Kidney (tissue), 14 donors: ENCODE results near the gene KANK4. TPM values are rescaled to one million over a fixed set of nuclear protein-coding genes. Genes with fewer than 3 reads are reported as not detected.

Experiments
- DNase-seq, 5 donors: peaks; one replicate each; pipeline ENCODE4 v3.0.0-alpha.2; 2013 to 2020
- FAIRE-seq: peaks from 2 replicates; lab custom pipeline; 2012; peaks lifted over from hg19 to GRCh38; lab: Jason Lieb, UNC
- H3K27ac ChIP-seq, 2 donors: one replicate each; pipeline ENCODE4 v1.7.0; 2013; ENCODE audit warnings: low read depth in 2 of 2, low read length in 2 of 2, inconsistent platforms in 1 of 2
- H3K27me3 ChIP-seq: one replicate; pipeline ENCODE4 v1.7.1; 2013; ENCODE audit warnings: low read length, inconsistent platforms; ENCODE audit not compliant: control insufficient read depth, insufficient read depth
- H3K36me3 ChIP-seq, 3 donors: one replicate each; pipeline versions ENCODE4 v1.7.0 to v1.7.1; 2013; ENCODE audit warnings: low read length in 3 of 3, control low read depth in 1 of 3, inconsistent platforms in 1 of 3; ENCODE audit not compliant: insufficient read depth in 3 of 3, control insufficient read depth in 2 of 3
- H3K4me1 ChIP-seq, 3 donors: one replicate each; pipeline versions ENCODE4 v1.7.0 to v1.7.1; 2013; ENCODE audit warnings: low read length in 3 of 3, inconsistent platforms in 1 of 3, low read depth in 1 of 3; ENCODE audit not compliant: control insufficient read depth in 2 of 3, insufficient read depth in 2 of 3
- H3K4me3 ChIP-seq, 3 donors: one replicate each; pipeline versions ENCODE4 v1.7.0 to v1.8.1; 2013; ENCODE audit warnings: low read length in 3 of 3, control low read depth in 1 of 3, inconsistent platforms in 1 of 3
- H3K9ac ChIP-seq, 3 donors: one replicate each; pipeline versions ENCODE4 v1.7.0 to v1.7.1; 2013; ENCODE audit warnings: low read length in 3 of 3, control low read depth in 1 of 3, inconsistent platforms in 1 of 3
- H3K9me3 ChIP-seq, 3 donors: one replicate each; pipeline versions ENCODE4 v1.7.0 to v1.7.1; 2013; ENCODE audit warnings: low read length in 3 of 3, control low read depth in 1 of 3, inconsistent platforms in 1 of 3; ENCODE audit not compliant: control insufficient read depth in 2 of 3, insufficient read depth in 1 of 3
- intact Hi-C: fragments of 100-400 bp; cut with DNase I; formaldehyde crosslinking; loops from one replicate; pipeline ENCODE4 v1.11.1; 2022
- polyA plus RNA-seq: library from polyadenylated mRNA; stranded (reverse); fragments of 350-450 nt; fragmentation: Illumina TruSeq; extraction: RNeasy Lipid Tissue Mini Kit (QIAGEN cat#74804); gene quantifications from one replicate; pipeline ENCODE4 v1.2.3, GENCODE V29; 2014; ENCODE audit warnings: low read depth, low replicate concordance; ENCODE audit not compliant: insufficient read depth
- total RNA-seq: library from RNA; stranded (reverse); fragmentation: NEBNext Ultra II Directional; extraction: Animal tissue kit (Norgen Biotek cat#: 25700); gene quantifications from one replicate; pipeline ENCODE4 v1.2.1, GENCODE V29; 2021
- TF ChIP-seq, protein P1 (sequence below): IDR thresholded peaks from 3 replicates; pipeline ENCODE4 v1.5.1; 2012; ENCODE audit warnings: mild to moderate bottlenecking, moderate library complexity, borderline replicate concordance; ENCODE audit not compliant: insufficient read depth; ENCODE audit errors: extremely low read depth
- donor health status: control.
- donor health status: control.
- donor health status: control.
- donor health status: control.
- donor health status: control.
- donor health status: DM: yes; HTN: yes; CAD: no.
- donor health status: Normal renal cell carcinoma (clear cell type).

Gene KANK4
- total and polyA plus RNA-seq, 2 donors from 2014 or later = 0.28 to 0.50 TPM

GRCh38 chr1:62361431-62361830, 42.2 kb upstream of the KANK4 start:
- DNase-seq (peak in 1 of 5 donors; percentile 25), FAIRE-seq (no peak)
- Histone ChIP-seq H3K27ac (no peak overlapping the region), H3K9ac (no peak overlapping the region), H3K36me3 (no peaks in the 10 kb centered on the region), H3K9me3 (no peaks in the 10 kb centered on the region), H3K4me1 (no peaks in the 10 kb centered on the region), H3K4me3 (no peak overlapping the region), H3K27me3 (no peaks in the 10 kb centered on the region)
- TF ChIP-seq, protein P1, sequence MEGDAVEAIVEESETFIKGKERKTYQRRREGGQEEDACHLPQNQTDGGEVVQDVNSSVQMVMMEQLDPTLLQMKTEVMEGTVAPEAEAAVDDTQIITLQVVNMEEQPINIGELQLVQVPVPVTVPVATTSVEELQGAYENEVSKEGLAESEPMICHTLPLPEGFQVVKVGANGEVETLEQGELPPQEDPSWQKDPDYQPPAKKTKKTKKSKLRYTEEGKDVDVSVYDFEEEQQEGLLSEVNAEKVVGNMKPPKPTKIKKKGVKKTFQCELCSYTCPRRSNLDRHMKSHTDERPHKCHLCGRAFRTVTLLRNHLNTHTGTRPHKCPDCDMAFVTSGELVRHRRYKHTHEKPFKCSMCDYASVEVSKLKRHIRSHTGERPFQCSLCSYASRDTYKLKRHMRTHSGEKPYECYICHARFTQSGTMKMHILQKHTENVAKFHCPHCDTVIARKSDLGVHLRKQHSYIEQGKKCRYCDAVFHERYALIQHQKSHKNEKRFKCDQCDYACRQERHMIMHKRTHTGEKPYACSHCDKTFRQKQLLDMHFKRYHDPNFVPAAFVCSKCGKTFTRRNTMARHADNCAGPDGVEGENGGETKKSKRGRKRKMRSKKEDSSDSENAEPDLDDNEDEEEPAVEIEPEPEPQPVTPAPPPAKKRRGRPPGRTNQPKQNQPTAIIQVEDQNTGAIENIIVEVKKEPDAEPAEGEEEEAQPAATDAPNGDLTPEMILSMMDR = no peak
- intact Hi-C loops = no loop called here

GRCh38 chr1:62358665-62359373, 39.6 kb upstream of the KANK4 start:
- intact Hi-C loops = no loop called here
- Histone ChIP-seq H3K36me3 (no peaks in the 10 kb centered on the region), H3K27me3 (no peaks in the 10 kb centered on the region), H3K9ac (no peak overlapping the region), H3K4me1 (no peaks in the 10 kb centered on the region), H3K27ac (no peak overlapping the region), H3K4me3 (no peak overlapping the region), H3K9me3 (no peaks in the 10 kb centered on the region)
- FAIRE-seq (no peak), DNase-seq (peak in 4 of 5 donors; percentile 22 to 72 (median 47))
- TF ChIP-seq, protein P1 = no peak

DNA sequence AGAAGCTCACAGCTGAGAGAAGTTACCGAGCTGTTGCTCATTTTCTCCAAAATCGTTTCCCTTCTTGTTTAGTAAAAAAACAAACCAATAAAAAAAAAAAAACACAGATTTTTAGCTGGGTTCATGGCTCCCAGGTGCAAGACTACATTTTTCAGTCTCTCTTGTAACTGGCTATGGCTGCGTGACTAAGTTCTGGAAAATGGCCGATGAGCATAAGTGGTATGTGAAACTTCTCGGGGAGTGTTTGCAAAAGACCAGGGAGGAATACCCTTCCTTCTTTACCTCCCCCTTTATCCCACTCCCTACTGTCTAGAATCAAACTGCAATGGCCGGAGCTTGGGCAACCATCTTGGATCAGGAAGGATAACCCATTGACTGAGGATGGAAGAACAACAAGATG, 38.7 kb upstream of the KANK4 start:
- TF ChIP-seq, protein P1 = no peak
- Histone ChIP-seq H3K36me3 (no peaks in the 10 kb centered on the region), H3K9ac (no peak overlapping the region), H3K4me1 (no peaks in the 10 kb centered on the region), H3K9me3 (no peaks in the 10 kb centered on the region), H3K4me3 (no peak overlapping the region), H3K27me3 (no peaks in the 10 kb centered on the region), H3K27ac (no peak overlapping the region)
- FAIRE-seq (no peak), DNase-seq (no peak)
- intact Hi-C loops = no loop called here
